Activated CD8-positive, alpha-beta memory T cell treated with anti-CD3 and anti-CD28 coated beads for 36 hours (primary cell): Measurements from ENCODE around the gene TMEM132E. TPM values are rescaled to one million over a fixed set of nuclear protein-coding genes. Genes with fewer than 3 reads are reported as not detected.
"Not testable (repeated sequence)": the region's sequence is repeated elsewhere in the genome, so short reads cannot be mapped to it uniquely, and the experiment has no call there.

ENCODE experiments used
- CTCF ChIA-PET: fragments of 350-600 bp; sonication (Branson Sonifier 250); formaldehyde crosslinking; loops from one replicate; lab custom pipeline; 2021; ENCODE audit warnings: antibody characterized with exemption; lab: Charles Lee
- POLR2A ChIA-PET: fragments of 350-600 bp; sonication (Branson Sonifier 250); formaldehyde crosslinking; loops from one replicate; lab custom pipeline; 2021; ENCODE audit warnings: antibody characterized with exemption; lab: Charles Lee
- total RNA-seq, 2 experiments: library from RNA; stranded (reverse); gene quantifications; one replicate each; pipeline ENCODE4 v1.2.3, GENCODE V29; 2021

The TMEM132E gene, protein sequence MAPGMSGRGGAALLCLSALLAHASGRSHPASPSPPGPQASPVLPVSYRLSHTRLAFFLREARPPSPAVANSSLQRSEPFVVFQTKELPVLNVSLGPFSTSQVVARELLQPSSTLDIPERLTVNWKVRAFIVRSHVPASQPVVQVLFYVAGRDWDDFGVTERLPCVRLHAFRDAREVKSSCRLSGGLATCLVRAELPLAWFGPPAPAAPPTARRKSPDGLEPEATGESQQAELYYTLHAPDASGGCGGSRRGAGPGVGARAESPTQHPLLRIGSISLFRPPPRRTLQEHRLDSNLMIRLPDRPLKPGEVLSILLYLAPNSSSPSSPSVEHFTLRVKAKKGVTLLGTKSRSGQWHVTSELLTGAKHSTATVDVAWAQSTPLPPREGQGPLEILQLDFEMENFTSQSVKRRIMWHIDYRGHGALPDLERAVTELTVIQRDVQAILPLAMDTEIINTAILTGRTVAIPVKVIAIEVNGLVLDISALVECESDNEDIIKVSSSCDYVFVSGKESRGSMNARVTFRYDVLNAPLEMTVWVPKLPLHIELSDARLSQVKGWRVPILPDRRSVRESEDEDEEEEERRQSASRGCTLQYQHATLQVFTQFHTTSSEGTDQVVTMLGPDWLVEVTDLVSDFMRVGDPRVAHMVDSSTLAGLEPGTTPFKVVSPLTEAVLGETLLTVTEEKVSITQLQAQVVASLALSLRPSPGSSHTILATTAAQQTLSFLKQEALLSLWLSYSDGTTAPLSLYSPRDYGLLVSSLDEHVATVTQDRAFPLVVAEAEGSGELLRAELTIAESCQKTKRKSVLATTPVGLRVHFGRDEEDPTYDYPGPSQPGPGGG (N-terminal part only)
- total RNA-seq, result under 1 TPM in 1 of 2 experiments, not detected in 1; 0.04 TPM

DNA sequence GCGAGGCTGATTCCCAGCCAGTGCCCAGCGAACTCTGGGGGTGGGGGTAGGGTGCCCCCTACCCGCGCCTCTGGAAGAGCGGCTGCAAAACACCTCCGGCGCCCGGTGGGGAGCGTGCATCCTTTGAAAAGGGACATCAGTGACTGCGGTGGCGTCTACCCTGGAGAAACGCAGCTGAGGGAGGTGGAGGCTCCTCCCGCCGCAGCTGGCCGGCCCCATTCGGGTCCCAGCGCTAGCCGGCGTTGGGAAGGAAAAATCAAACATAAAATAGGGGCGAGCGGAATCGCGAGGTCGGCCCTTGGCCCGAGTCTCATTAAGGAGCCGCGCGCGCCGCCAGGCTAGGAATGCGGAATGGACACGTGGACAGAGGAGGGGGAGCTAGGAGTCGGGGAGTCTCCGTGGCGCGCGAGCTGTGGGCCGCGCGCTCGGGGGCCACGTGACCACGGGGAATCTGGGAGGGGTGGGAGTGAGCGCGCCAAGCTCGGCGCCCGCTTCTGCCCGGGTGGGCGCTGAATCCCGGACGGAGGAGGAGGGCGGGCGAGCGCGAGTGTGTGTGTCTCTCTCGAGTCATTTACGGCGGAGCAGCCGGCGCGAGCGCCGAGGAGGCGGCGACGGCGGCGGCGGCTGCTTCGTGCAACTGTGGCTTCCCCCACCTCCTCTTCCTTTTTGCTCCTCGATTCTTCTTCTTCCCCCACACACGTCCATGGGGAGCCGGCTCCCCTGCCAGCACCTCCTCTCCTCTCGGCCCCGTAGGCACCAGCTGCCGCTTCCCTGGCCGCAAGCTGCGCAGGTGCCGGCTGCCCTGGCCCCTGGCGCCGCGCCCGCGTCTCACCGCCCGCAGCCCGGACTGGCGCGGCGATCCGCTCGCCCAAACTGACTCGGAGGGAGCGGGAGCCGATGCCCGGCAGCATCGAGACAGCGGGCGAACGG is at the start of gene TMEM132E:
TMEM132E (plus strand) TSS at position 566 of the 930 bp plus-strand sequence. CDS start 1,495 bp downstream, outside the sequence.
- CTCF ChIA-PET, result interaction anchor here (0.7 kb wide), 1 partner anchor 17 kb away, joined by 3 read pairs; no protein-coding TSS in a partner anchor
- POLR2A ChIA-PET, result no interaction called here

GRCh38 chr17:34530918-34531317 is 48.5 kb upstream of the TMEM132E start:
- ChIA-PET POLR2A (no interaction called here), CTCF (interaction anchor here (0.7 kb wide), 1 partner anchor 12 kb away, joined by 3 read pairs; no protein-coding TSS in a partner anchor)

DNA sequence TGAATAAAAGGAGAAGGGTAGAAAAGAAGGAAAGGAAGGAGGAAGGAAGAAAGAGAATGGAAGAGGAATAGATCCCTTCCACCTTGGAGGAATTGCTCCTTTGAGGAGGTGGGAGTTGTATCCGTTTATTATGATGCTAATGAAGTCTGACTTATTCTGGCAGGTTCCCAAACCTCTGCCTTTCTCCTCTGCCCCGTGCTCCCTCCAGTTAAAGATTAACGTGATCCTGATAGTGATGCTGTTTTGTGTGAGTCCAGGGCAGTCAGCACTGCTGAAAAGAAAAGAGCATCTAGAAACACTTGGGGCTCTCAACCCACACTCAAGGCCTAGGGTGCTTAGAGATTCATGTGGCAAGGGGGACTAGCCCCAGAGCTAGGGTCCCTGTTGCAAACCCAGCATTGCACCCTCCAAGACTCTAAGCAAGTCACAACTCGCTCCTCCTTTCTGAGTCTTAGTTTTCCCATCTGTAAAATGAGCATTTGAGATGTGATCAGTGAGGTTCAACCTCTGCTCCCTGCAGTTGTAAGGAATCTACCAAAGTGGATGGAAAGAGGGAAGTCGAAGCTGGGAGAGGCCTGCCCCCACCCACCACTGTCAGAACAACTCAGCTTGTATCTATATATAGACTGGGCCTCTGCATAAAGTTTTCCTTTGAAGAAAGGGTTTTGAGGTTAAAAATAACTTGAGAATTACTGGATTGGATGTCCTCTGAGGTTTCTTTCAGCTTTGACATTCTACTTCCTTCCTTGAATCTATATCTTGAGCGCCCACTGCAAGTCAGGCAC is 46.9 kb upstream of the TMEM132E start:
- CTCF ChIA-PET, result no interaction called here
- POLR2A ChIA-PET, result no interaction called here

GRCh38 chr17:34533806-34534527 is 45.4 kb upstream of the TMEM132E start:
- ChIA-PET CTCF (interaction anchor here (0.7 kb wide), 1 partner anchor 61 kb away, joined by 4 read pairs; no protein-coding TSS in a partner anchor), POLR2A (no interaction called here)

DNA sequence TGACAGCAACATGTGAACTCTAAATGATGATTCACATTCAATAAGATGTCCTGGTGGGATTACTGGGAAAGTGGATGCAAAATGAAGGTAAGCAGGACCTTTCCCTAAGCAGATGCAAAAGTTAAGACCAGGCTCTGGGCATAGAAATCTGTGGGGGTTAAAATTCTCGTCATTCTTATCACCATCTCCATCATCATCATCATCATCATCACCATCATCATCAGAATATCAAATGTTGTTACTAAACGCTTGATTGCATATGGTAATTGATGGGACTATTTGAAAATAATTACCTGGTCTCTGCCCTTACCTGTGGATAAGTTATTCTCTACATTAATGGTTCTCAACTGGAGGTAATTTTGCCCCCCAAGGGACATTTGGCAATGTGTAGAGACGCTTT is 41.9 kb upstream of the TMEM132E start:
- POLR2A ChIA-PET, result no interaction called here
- CTCF ChIA-PET, result interaction anchor here (1.5 kb wide), 1 partner anchor 101 kb away, joined by 5 read pairs; no protein-coding TSS in a partner anchor

DNA sequence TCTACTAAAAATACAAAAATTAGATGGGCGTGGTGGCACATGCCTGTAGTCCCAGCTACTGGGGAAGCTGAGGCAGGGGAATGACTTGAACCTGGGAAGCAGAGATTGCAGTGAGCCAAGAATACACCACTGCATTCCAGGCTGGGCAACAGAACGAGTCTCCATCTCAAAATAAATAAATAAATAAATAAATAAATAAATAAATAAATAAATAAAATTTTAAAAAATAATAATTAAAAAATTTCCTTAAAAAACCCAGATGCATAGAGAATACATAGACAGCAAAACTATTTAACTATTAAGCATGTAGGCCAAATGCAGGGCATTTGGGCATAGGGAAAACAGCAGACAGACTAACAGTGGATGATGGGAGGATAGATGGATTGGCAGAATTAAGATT is 40.8 kb upstream of the TMEM132E start:
- POLR2A ChIA-PET, CTCF ChIA-PET: not testable (repeated sequence)

DNA sequence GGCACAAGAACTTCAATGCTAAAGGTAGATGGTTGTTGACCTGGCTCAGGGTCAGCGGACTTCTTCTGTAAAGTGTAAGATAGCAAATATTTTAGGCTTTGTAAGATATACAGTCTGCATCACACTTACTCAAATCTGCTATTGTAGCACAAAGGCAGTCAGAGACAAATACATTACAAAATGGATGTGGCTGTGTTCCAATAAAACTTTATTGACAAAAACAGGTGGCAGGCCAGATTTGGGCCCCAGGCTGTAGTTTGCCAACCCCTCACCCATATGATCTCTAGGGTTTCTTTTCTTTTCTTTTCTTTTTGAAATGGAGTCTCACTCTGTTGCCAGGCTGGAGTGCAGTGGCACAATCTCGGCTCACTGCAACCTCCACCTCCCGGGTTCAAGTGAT is 39.5 kb upstream of the TMEM132E start:
- ChIA-PET POLR2A (no interaction called here), CTCF (no interaction called here)

DNA sequence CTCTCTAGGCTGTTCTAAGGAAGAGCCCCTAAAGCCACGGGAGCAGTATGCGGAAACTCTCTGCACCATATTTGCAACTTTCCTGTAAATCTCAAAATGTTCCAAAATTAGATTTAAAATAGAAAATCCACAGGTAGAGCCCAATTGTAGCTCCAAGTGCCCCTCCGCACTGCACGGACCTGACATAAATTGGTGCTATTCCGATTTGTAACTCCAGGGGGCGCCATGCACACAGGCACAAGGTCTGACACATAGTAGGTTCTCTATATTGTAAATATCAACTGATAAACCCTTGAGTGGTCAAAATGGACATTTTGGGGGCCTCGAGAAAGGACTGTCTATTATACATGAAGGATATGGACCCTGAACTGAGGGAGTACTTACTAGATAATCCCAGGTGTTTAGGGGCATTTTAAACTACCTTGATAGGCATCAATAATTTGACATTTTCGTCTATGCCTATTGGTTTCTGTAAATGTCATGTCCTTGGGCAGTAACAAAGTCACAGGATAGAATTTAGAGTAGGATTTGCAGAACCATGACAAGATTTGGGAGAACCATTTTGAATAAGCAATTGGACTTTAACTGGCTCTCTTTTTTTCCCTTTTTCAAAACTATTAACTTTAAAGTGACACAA is 36.6 kb upstream of the TMEM132E start:
- POLR2A ChIA-PET, result no interaction called here
- CTCF ChIA-PET, result interaction anchor here (0.6 to 1.2 kb wide), 8 partner anchors 12 to 577 kb away, joined by 3 to 8 read pairs (median 3); partner anchors contain the start of gene RAD51D

DNA sequence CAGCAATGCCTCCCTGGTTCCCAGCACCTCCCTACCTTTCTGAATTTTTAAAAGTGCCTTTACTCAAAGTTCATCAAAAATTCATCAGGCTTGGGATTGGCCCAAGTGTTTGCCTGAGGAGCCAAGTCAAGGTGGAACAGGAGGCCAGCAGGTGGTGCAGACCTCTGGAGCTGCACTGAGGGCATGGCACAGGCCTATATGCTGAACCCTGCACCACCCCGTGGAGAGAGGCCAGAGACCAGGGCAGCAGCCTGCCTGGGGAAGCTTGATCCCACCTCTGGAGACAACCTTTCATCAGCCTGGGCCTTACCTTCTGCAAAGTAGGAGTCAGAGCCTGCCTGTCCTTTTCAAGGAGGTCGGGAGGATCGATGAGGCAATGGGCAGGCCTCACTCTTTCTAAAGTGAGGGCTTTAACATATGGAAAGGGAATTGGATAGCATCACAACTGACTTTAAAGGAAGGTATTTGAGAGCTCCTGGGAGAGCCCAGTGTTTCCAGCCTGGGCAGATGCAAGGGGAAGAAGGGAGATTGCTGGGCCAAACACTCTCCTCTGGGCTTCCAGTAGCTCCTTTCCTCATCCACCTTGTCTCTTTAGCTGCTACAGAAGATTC is 31.8 kb upstream of the TMEM132E start:
- POLR2A ChIA-PET, result no interaction called here
- CTCF ChIA-PET, result interaction anchor here (0.7 kb wide), 1 partner anchor 764 kb away, joined by 3 read pairs; no protein-coding TSS in a partner anchor

DNA sequence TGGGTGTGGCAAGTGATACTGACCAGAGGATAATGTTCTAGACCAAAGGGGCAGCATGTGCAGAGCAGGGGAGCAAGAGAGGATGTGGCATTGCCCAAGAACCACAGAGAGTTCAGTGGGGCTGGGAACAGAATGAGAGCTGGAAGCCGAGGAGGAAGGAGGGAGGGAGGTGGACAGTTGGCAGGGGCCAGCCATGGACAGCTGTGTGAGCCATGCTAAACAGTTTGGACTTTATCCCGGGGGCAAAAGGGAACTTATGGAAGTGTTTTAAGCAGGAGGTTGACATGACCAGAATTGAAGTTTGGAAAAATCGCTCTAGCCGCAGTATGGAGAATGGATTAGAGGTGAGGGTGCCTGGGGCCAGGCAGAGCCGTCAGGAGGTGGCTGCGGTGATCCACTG is 29.4 kb upstream of the TMEM132E start:
- ChIA-PET CTCF (no interaction called here), POLR2A (no interaction called here)

GRCh38 chr17:34553907-34554306 is 25.5 kb upstream of the TMEM132E start:
- CTCF ChIA-PET, result no interaction called here
- POLR2A ChIA-PET, result no interaction called here

DNA sequence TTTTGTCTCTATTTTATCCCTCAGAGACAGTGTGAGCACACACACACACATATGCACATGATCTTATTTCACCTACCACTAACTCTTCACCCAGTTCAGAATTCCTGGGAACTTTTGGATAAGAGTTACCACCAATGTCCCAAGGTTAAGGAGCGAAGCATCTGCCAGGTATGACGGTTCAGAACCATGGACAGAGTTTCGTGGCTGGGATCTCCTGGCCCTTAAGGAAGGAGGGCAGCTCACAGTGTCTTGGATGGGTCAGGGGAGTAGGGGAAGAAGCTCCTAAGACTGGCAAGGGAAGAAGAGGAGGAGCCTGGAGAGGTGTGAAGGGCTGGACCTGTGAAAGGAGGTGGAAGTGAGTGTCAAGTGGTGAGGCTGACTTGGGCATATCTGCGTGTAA is 23.0 kb upstream of the TMEM132E start:
- POLR2A ChIA-PET, result no interaction called here
- CTCF ChIA-PET, result no interaction called here

DNA sequence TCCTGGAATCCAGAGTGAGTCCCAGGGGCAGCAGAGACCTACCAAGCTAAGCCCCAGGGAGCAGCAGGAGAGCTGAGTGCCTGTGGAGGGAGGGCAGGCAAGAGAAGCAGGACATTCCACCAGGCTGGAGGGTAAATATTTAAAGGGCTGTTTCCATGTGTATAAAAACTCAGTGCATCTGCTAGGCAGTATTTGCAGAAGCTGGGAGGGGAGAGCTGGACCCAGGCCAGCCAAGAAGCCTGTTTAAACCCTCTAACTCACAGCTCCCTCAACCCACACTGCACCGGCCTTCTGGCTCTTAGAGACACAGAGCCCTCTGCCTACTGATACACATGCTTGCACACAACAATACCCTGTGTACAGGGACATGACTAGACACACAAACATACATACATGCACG is 22.5 kb upstream of the TMEM132E start:
- CTCF ChIA-PET, result no interaction called here
- POLR2A ChIA-PET, result no interaction called here

DNA sequence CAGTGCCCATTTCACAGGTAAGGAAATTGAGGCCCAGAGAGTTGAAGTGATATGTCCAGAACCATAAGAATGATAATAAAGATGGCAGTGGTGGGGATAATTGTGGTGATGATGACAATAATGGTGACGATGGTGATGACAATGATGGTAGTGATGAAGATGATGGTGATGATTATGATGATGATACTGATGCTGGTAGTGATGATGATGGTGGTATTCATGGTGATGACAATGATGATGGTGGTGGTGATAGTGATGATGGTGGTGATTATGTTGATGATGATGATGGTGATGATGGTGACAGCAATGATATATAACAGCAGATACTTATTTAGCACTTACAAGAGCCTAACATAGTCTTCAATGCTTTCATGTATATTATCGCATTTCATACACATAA is 18.1 kb upstream of the TMEM132E start:
- ChIA-PET POLR2A (no interaction called here), CTCF (no interaction called here)

DNA sequence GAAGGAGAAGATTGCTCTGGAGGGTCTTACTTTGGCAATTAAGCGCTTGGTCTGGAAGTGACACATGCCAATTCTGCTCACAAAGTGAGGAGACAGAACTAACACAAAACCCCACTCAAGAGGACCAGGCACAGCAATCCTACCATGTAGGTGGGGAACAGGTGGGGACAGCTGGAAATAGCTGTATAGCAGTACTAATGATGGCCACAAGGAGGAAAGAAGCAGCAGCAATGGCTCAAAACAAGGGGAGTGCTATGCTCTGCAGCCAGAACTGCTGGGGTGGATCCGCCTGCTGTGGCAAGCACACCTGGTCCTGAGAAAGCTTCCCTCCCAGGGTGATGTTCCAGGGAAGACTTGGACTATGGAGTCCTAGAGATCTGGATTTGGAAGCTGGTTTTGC is 17.0 kb upstream of the TMEM132E start:
- CTCF ChIA-PET, result interaction anchor here (0.9 kb wide), 1 partner anchor 76 kb away, joined by 7 read pairs; no protein-coding TSS in a partner anchor
- POLR2A ChIA-PET, result no interaction called here

- POLR2A ChIA-PET, result no interaction called here
- CTCF ChIA-PET, result no interaction called here
Measured at GRCh38 chr17:34565713-34566112, 13.7 kb upstream of the TMEM132E start.

DNA sequence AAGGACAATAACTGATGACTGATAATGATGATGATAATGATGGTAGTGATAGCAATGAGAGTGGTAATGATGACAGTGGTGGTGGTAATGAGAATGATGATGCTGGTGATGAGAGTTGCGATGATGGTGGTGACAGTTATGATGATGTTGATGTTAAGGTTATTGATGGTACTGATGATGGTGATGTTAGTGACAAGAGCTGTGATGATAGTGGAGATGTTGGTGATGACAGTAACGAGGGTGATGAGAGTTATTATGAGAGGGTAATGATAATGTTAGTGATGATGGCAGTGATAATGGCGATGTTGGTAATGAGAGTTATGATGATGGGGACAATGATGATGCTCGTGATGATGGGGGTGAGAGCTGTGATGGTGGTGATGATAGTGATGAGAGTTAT is 13.2 kb upstream of the TMEM132E start:
- ChIA-PET POLR2A (no interaction called here), CTCF (no interaction called here)
